Osteoblast (primary cell): ENCODE measurements around the gene SMAD4. TPM values are rescaled to one million over a fixed set of nuclear protein-coding genes. Genes with fewer than 3 reads are reported as not detected.
"Not testable (repeated sequence)": the region's sequence is repeated elsewhere in the genome, so short reads cannot be mapped to it uniquely, and the experiment has no call there.

Experiments
- DNase-seq: peaks from one replicate; pipeline ENCODE4 v3.0.0; 2011; ENCODE audit warnings: low spot score, mixed read lengths; ENCODE audit not compliant: insufficient read length; ENCODE audit errors: missing footprints
- H2AFZ ChIP-seq: 2 replicates; pipeline ENCODE4 v1.6.0; 2011; ENCODE audit warnings: mild to moderate bottlenecking, low read length
- H3K27ac ChIP-seq: 2 replicates; pipeline ENCODE4 v1.5.1; 2011; ENCODE audit warnings: mild to moderate bottlenecking, low read depth, low read length, moderate library complexity
- H3K27me3 ChIP-seq: 2 replicates; pipeline ENCODE4 v1.6.0; 2012; ENCODE audit warnings: mild to moderate bottlenecking, control low read depth, inconsistent platforms, low read length, moderate library complexity; ENCODE audit not compliant: insufficient read depth
- H3K36me3 ChIP-seq: 2 replicates; pipeline ENCODE4 v1.5.1; 2011; ENCODE audit warnings: mild to moderate bottlenecking, low read length, control low read depth, moderate library complexity; ENCODE audit not compliant: insufficient read depth
- H3K4me1 ChIP-seq: 2 replicates; pipeline ENCODE4 v1.5.1; 2011; ENCODE audit warnings: mild to moderate bottlenecking, low read length, control low read depth, moderate library complexity; ENCODE audit not compliant: insufficient read depth
- H3K4me2 ChIP-seq: 2 replicates; pipeline ENCODE4 v1.6.0; 2011; ENCODE audit warnings: mild to moderate bottlenecking, low read length; ENCODE audit not compliant: insufficient read depth
- H3K4me3 ChIP-seq: fragments of 200-600 bp; sonication (generic); 3 replicates; pipeline ENCODE4 v1.5.1; 2012; ENCODE audit warnings: mild to moderate bottlenecking, low read length, inconsistent platforms; ENCODE audit not compliant: insufficient read depth
- H3K79me2 ChIP-seq: 2 replicates; pipeline ENCODE4 v1.6.0; 2012; ENCODE audit warnings: mild to moderate bottlenecking, low read length, control low read depth, inconsistent platforms; ENCODE audit not compliant: insufficient read depth
- H3K9me3 ChIP-seq: 2 replicates; pipeline ENCODE4 v1.5.1; 2011; ENCODE audit warnings: low read depth, low read length, control low read depth
- H4K20me1 ChIP-seq: 2 replicates; pipeline ENCODE4 v1.6.0; 2012; ENCODE audit warnings: mild to moderate bottlenecking, low read length, control low read depth; ENCODE audit not compliant: insufficient read depth
- total RNA-seq: library from RNA; depleted of rRNA; stranded (reverse); fragments of >200 nt; gene quantifications from 2 replicates; pipeline ENCODE4 v1.2.3, GENCODE V29; 2012
- TF ChIP-seq, protein P1 (sequence below): IDR thresholded peaks from 2 replicates; pipeline ENCODE4 v1.5.1; 2011; ENCODE audit warnings: mild to moderate bottlenecking, low read depth, low read length, moderate library complexity; ENCODE audit errors: extremely low read depth

Gene SMAD4
- total RNA-seq, 1 donor = 121 TPM

DNA sequence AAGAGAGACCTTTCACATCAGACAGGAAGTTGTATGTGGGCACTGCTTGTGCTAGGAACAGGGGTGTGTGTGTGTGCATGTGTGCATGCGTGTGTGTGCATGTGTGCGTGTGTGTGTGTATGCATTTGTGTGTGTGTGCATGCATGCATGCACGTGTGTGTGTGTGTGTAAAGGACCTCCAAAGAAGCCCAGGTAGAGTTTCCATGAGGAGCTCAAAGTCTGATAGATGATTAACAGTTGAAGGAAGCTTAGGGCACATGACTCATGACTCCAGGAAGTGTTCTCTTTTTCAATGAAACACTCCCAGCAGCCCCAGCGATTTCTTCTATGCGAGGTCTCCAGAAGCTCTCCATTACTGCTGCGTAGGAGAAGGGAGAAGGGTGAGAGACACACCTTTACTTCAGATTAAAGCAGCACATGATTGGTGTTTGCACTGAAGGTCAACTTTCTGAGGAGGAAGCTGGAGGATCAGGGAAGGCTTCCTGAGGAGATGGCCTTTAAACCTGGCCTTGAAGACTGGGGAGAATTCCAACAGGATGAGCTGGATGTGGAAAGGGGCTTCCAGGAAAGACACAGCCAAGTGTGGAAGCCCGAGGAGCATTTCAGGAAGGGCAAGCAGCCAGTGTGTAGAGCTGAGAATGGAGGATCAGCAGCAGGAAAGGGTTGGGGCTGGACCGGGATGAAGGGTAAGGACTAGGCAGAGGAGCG is 77.7 kb downstream of the SMAD4 start:
- H3K4me3 ChIP-seq = no peak overlapping the region
- no peaks in the 10 kb centered on the region for H3K27me3 ChIP-seq
- H3K9me3 ChIP-seq = no peaks in the 10 kb centered on the region
- no peaks in the 10 kb centered on the region for H3K4me1 ChIP-seq
- no peaks in the 10 kb centered on the region for H3K36me3 ChIP-seq
- H4K20me1 ChIP-seq = no peaks in the 10 kb centered on the region
- no peak overlapping the region for H3K4me2 ChIP-seq
- no peak overlapping the region for H3K27ac ChIP-seq
- DNase-seq = peak; percentile 56
- H3K79me2 ChIP-seq = no peaks in the 10 kb centered on the region
- TF ChIP-seq, protein P1, sequence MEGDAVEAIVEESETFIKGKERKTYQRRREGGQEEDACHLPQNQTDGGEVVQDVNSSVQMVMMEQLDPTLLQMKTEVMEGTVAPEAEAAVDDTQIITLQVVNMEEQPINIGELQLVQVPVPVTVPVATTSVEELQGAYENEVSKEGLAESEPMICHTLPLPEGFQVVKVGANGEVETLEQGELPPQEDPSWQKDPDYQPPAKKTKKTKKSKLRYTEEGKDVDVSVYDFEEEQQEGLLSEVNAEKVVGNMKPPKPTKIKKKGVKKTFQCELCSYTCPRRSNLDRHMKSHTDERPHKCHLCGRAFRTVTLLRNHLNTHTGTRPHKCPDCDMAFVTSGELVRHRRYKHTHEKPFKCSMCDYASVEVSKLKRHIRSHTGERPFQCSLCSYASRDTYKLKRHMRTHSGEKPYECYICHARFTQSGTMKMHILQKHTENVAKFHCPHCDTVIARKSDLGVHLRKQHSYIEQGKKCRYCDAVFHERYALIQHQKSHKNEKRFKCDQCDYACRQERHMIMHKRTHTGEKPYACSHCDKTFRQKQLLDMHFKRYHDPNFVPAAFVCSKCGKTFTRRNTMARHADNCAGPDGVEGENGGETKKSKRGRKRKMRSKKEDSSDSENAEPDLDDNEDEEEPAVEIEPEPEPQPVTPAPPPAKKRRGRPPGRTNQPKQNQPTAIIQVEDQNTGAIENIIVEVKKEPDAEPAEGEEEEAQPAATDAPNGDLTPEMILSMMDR = no peak
- H2AFZ ChIP-seq = peak overlapping the region; percentile 5

DNA sequence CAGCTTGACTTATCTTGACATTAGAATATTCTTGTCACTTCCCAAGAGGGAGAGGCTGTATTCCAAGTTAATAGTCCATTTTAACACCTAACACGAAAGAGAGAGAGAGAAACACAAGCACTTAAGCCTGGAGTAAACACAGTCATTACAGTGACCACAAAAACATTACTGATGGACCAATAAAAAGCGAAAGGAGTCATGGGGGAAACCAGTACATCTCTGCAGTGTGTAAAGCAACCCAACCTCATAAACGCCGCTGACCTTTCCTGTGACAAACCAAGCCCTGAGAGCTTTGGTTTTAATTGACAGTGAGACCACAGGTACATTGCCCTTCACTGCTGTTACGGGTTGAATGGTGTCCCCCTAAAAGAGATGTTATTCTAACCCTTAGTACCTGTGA is 78.3 kb downstream of the SMAD4 start:
- H3K36me3 ChIP-seq = no peaks in the 10 kb centered on the region
- no peaks in the 10 kb centered on the region for H3K27me3 ChIP-seq
- no peak overlapping the region for H3K27ac ChIP-seq
- H2AFZ ChIP-seq = no peak overlapping the region
- no peaks in the 10 kb centered on the region for H3K9me3 ChIP-seq
- peak; percentile 38 for DNase-seq
- no peaks in the 10 kb centered on the region for H3K79me2 ChIP-seq
- H3K4me1 ChIP-seq = no peaks in the 10 kb centered on the region
- no peaks in the 10 kb centered on the region for H4K20me1 ChIP-seq
- no peak overlapping the region for H3K4me2 ChIP-seq
- H3K4me3 ChIP-seq = no peak overlapping the region
- TF ChIP-seq, protein P1 = no peak

DNA sequence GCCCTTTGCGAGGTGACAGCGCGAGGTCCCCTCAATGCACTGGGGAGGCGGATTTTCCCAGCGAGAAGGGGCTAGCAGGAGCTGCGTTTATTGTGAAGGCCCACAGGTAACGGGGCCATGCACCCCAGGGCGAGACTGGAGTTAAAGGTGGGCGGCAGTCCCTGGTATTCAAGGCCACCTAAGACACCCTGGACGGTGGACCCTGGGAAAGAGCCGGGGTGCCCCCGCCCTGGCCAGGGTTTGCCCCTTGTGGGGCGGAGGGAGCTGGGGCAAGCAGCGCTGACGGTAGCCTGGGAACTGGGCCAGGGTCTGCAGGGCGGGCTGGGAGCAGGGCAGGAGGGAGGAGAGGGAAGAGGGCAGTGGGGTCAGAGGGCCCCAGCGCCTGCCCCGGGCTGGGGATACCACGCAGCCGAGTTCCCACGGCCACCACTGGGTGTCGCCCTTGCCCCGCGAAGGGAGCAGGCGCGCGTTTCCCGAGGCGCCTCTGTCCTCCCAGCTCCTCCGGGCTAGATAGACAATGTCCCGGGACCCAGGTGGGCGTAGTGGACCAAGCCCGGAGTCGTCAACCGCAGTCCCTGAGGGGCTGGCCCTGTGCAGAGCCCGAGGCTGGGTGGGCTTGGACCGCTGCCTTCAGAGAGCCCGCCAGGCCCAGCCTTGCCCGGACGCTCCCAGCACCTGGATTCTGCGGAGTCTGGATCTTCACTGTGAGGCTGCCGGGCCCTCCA is 80.2 kb downstream of the SMAD4 start:
- TF ChIP-seq, protein P1 = peak; percentile 71
- DNase-seq = peak; percentile 98
- no peak overlapping the region for H2AFZ ChIP-seq
- peak overlapping the region; percentile 57 for H3K4me2 ChIP-seq
- H3K9me3 ChIP-seq = no peaks in the 10 kb centered on the region
- no peaks in the 10 kb centered on the region for H3K79me2 ChIP-seq
- H4K20me1 ChIP-seq = no peaks in the 10 kb centered on the region
- no peaks in the 10 kb centered on the region for H3K27me3 ChIP-seq
- H3K27ac ChIP-seq = no peak overlapping the region
- no peaks in the 10 kb centered on the region for H3K4me1 ChIP-seq
- no peaks in the 10 kb centered on the region for H3K36me3 ChIP-seq
- H3K4me3 ChIP-seq = no peak overlapping the region

DNA sequence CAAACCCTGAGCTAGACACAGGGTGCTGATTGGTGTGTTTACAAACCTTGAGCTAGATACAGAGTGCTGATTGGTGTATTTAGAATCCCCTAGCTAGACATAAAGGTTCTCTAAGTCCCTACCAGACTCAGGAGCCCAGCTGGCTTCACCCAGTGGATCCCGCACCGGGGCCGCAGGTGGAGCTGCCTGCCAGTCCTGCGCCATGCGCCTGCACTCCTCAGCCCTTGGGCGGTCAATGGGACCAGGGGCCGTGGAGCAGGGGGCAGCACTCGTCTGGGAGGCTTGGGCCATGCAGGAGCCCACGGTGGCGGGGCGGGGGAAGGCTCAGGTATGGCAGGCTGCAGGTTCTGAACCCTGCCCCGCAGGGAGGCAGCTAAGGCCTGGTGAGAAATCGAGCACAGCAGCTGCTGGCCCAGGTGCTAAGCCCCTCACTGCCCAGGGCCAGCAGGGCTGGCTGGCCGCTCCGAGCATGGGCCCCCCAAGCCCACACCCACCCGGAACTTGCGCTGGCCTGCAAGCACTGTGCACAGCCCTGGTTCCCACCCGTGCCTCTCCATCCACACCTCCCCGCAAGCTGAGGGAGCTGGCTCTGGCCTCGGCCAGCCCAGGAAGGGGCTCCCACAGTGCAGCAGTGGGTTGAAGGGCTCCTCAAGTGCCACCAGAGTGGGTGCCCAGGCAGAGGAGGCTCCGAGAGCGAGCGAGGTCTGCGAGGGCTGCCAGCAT is 81.8 kb downstream of the SMAD4 start:
- H3K79me2 ChIP-seq, H3K27ac ChIP-seq, H3K4me3 ChIP-seq, H3K36me3 ChIP-seq, H3K9me3 ChIP-seq, H3K4me1 ChIP-seq, H3K4me2 ChIP-seq, H3K27me3 ChIP-seq, H2AFZ ChIP-seq, DNase-seq, H4K20me1 ChIP-seq: not testable (repeated sequence)

DNA sequence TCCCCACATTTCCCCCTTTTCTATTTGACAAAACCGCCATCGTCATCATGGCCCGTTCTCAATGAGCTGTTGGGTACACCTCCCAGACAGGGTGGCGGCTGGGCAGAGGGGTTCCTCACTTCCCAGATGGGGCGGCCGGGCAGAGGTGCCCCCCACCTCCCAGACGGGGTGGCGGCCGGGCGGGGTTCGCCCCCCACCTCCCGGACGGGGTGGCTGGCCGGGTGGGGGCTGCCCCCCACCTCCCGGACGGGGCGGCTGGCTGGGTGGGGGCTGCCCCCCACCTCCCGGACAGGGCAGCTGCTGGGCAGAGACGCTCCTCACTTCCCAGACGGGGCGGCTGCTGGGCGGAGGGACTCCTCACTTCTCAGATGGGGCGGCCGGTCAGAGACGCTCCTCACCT is 87.0 kb downstream of the SMAD4 start:
- H3K4me3 ChIP-seq, H3K27me3 ChIP-seq, H3K4me2 ChIP-seq, H3K4me1 ChIP-seq, H3K27ac ChIP-seq, H3K36me3 ChIP-seq, H3K9me3 ChIP-seq, H4K20me1 ChIP-seq, H3K79me2 ChIP-seq, DNase-seq, H2AFZ ChIP-seq: not testable (repeated sequence)

DNA sequence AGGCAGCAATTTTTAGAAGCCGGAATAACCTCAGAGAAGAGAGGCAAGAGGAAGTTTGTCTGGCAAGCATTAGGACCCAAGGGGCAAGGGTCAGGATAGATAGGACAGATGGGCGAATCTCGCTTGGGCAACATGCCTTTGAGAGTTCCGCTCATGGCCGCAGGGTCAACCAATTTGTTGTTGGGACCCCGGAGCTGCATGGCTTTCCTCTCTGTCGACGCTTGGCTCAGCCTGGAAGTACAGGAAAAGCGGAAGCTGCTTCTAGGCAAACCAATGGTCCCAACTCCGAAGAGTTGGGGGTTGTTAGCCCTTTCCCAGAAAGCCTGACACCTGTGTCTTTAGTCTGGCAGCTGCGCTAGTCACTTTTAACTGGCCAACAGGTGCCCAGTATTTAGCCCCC is 89.5 kb downstream of the SMAD4 start:
- not testable (repeated sequence) for H3K27ac ChIP-seq, DNase-seq, H4K20me1 ChIP-seq, H3K4me3 ChIP-seq, H3K4me1 ChIP-seq, H2AFZ ChIP-seq, H3K27me3 ChIP-seq, H3K79me2 ChIP-seq, H3K4me2 ChIP-seq, H3K9me3 ChIP-seq, H3K36me3 ChIP-seq
